GM12872 (cell line): ENCODE measurements around the gene RAD51B.

Experiments
- CTCF ChIP-seq: IDR thresholded peaks from 3 replicates; pipeline ENCODE4 v1.5.1; 2011; ENCODE audit warnings: low read depth, mild to moderate bottlenecking, low read length, moderate library complexity; ENCODE audit not compliant: insufficient read depth

Gene RAD51B

GRCh38 chr14:68624541-68625220, 805.1 kb downstream of the RAD51B start:
- no peak for TF ChIP-seq CTCF

- no peak for TF ChIP-seq CTCF
Measured at GRCh38 chr14:68625366-68626090, 805.9 kb downstream of the RAD51B start.

- no peak for TF ChIP-seq CTCF
Measured at GRCh38 chr14:68626386-68626785, 806.8 kb downstream of the RAD51B start.

- no peak for TF ChIP-seq CTCF
Measured at GRCh38 chr14:68627050-68627867, 807.7 kb downstream of the RAD51B start.

- no peak for TF ChIP-seq CTCF
Measured at GRCh38 chr14:68627868-68628604, 808.5 kb downstream of the RAD51B start.

GRCh38 chr14:68628605-68629310, 809.2 kb downstream of the RAD51B start:
- no peak for TF ChIP-seq CTCF
